OCI-LY7 (cell line): ENCODE data around the gene ACBD6.

Source experiments
- CTCF ChIP-seq: fragments of 200-600 bp; sonication (generic); conservative IDR thresholded peaks from 2 replicates; pipeline ENCODE4 v1.5.1; 2014; ENCODE audit warnings: mild to moderate bottlenecking, antibody characterized with exemption, low read length, moderate library complexity, mixed read lengths
- EZH2phosphoT487 ChIP-seq: fragments of 200-600 bp; sonication (generic); IDR thresholded peaks from 2 replicates; pipeline ENCODE4 v1.6.1; 2018; ENCODE audit warnings: low read depth, borderline replicate concordance, mild to moderate bottlenecking, mixed run types, antibody characterized with exemption, low read length, moderate library complexity, mixed read lengths

- TF ChIP-seq CTCF (no peak), EZH2phosphoT487 (no peak)
These were observed 36.8 kb upstream of the ACBD6 start for GRCh38 chr1:180539136-180539535.
